Suprapubic skin (tissue), 4 donors: ENCODE data around the gene PROKR1. TPM values are rescaled to one million over a fixed set of nuclear protein-coding genes. Genes with fewer than 3 reads are reported as not detected.

Experiments used
- DNase-seq, 2 donors: peaks; one replicate each; pipeline ENCODE4 v3.0.0-alpha.2; 2019; ENCODE audit warnings: low spot score in 2 of 2
- H3K27ac ChIP-seq: fragments of 200-600 bp; sonication (generic); one replicate; pipeline ENCODE4 v1.5.1; 2019
- H3K27me3 ChIP-seq: fragments of 200-600 bp; sonication (generic); one replicate; pipeline ENCODE4 v1.5.1; 2019
- H3K36me3 ChIP-seq: fragments of 200-600 bp; sonication (generic); one replicate; pipeline ENCODE4 v1.5.1; 2019
- H3K4me1 ChIP-seq: fragments of 200-600 bp; sonication (generic); one replicate; pipeline ENCODE4 v1.5.1; 2019
- H3K4me3 ChIP-seq: fragments of 200-600 bp; sonication (generic); one replicate; pipeline ENCODE4 v1.5.1; 2019; ENCODE audit warnings: mild to moderate bottlenecking
- H3K9me3 ChIP-seq: fragments of 200-600 bp; sonication (generic); one replicate; pipeline ENCODE4 v1.5.1; 2019
- EP300 ChIP-seq: sonication (generic); formaldehyde crosslinking; IDR thresholded peaks from one replicate; pipeline ENCODE4 v1.6.1; 2017; ENCODE audit warnings: antibody characterized with exemption
- POLR2A ChIP-seq, 2 donors: fragments of 450-650 bp; IDR thresholded peaks; one replicate each; pipeline ENCODE4 v1.6.1; 2017; ENCODE audit warnings: antibody characterized with exemption in 2 of 2, mild to moderate bottlenecking in 2 of 2, moderate library complexity in 2 of 2
- POLR2AphosphoS5 ChIP-seq, 3 donors: sonication (generic); formaldehyde crosslinking; IDR thresholded peaks; one replicate each; pipeline ENCODE4 v1.6.1; 2017; ENCODE audit warnings: antibody characterized with exemption in 3 of 3
- WGBS: methylation state at CpG from one replicate; pipeline ENCODE4 v1.1.5; 2018; 5-methylcytosine and 5-hydroxymethylcytosine counted together
- total RNA-seq, 4 donors: library from RNA; depleted of rRNA; stranded (reverse); fragments of >200 nt; gene quantifications; one replicate each; pipeline ENCODE4 v1.1.0, GENCODE V29; 2016
- TF ChIP-seq, protein P1 (sequence below), 2 donors: fragments of 200-600 bp in 1 of 2; fragments of 450-650 bp in 1 of 2; sonication (generic) in 1 of 2; IDR thresholded peaks; one replicate each; pipeline ENCODE4 v1.5.1; 2016 to 2019; ENCODE audit warnings: antibody characterized with exemption in 2 of 2, mild to moderate bottlenecking in 1 of 2, moderate library complexity in 1 of 2

PROKR1 gene
- total RNA-seq, 4 donors from 2014 or later: 0.13 to 0.24 TPM; not detected in 2

DNA sequence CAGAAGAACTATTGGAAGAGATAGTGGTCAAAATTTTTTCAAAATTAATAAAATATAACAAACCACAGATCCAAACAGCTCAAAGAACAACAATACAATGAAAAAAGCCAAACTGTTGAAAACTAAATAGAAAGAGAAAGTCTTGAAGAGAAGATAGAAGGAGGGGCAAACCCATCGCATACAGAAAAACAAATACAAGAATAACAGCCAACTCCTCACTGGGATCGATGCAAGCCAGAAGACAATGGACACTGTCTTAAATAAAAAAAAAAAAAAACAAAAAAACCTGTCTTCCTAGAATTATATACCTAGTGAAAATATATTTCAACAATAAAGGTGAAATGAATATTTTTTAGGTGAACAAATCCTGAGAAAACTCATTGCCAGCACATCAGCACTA is 57.2 kb downstream of the PROKR1 start:
- no peaks in the 10 kb centered on the region for H3K9me3 ChIP-seq
- H3K27ac ChIP-seq: no peak overlapping the region
- H3K27me3 ChIP-seq: peaks cover 2% of the 10 kb centered on the region
- no peaks in the 10 kb centered on the region for H3K36me3 ChIP-seq
- 89% methylated on average over 2 of the region's 2 CpGs for WGBS
- H3K4me3 ChIP-seq: no peak overlapping the region
- no peaks in the 10 kb centered on the region for H3K4me1 ChIP-seq
- TF ChIP-seq POLR2A (IDR thresholded peaks at IDR 0.05) (no peak), EP300 (no peak), POLR2AphosphoS5 (IDR thresholded peaks at IDR 0.05) (no peak)
- TF ChIP-seq, protein P1, sequence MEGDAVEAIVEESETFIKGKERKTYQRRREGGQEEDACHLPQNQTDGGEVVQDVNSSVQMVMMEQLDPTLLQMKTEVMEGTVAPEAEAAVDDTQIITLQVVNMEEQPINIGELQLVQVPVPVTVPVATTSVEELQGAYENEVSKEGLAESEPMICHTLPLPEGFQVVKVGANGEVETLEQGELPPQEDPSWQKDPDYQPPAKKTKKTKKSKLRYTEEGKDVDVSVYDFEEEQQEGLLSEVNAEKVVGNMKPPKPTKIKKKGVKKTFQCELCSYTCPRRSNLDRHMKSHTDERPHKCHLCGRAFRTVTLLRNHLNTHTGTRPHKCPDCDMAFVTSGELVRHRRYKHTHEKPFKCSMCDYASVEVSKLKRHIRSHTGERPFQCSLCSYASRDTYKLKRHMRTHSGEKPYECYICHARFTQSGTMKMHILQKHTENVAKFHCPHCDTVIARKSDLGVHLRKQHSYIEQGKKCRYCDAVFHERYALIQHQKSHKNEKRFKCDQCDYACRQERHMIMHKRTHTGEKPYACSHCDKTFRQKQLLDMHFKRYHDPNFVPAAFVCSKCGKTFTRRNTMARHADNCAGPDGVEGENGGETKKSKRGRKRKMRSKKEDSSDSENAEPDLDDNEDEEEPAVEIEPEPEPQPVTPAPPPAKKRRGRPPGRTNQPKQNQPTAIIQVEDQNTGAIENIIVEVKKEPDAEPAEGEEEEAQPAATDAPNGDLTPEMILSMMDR (IDR thresholded peaks at IDR 0.05): no peak
- DNase-seq: no peak

DNA sequence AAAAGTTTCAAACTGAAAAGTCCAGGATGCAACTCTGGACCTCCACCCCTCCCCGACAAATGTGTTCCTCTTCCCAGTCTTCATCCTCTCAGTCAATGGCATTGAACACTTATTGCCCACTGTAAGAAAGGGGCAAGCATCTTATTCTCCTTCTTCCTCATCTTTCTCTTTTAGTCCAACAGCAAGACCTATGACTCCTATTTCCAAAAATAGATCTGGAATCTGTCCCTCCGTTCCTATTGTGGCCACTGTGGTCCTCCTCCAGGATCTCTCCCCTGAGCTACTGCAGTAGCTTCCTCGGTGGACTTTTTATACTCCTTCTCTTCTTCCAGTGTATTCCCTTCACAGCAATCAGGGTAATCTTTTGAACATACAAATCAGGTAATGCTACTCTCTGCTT is 63.3 kb downstream of the PROKR1 start:
- peaks cover 5% of the 10 kb centered on the region for H3K4me1 ChIP-seq
- 80% methylated on average over 3 of the region's 3 CpGs for WGBS
- no peaks in the 10 kb centered on the region for H3K36me3 ChIP-seq
- H3K9me3 ChIP-seq: no peaks in the 10 kb centered on the region
- peaks cover 2% of the 10 kb centered on the region for H3K27me3 ChIP-seq
- DNase-seq: no peak
- TF ChIP-seq EP300 (no peak), POLR2A (IDR thresholded peaks at IDR 0.05) (no peak), POLR2AphosphoS5 (IDR thresholded peaks at IDR 0.05) (no peak)
- TF ChIP-seq, protein P1 (IDR thresholded peaks at IDR 0.05): no peak
- no peak overlapping the region for H3K27ac ChIP-seq
- H3K4me3 ChIP-seq: no peak overlapping the region

Other genes with a start within 250 kb of the PROKR1 start
- gene FBXO48, start 176.3 kb upstream of the PROKR1 start, total RNA-seq: 1 to 10 TPM; 1.1 to 2.7 (median 1.7) TPM
- 10 to 100 TPM in 2 of 4 donors, 1 to 10 TPM in 2; 8.8 to 10.5 (median 9.9) TPM for gene APLF, start 176.0 kb upstream of the PROKR1 start, total RNA-seq
- 10 to 100 TPM in 1 of 4 donors, 1 to 10 TPM in 3; 2.0 to 10.9 (median 6.1) TPM for gene ARHGAP25, start 91.2 kb downstream of the PROKR1 start, total RNA-seq
- not detected for gene BMP10, start 227.8 kb downstream of the PROKR1 start, total RNA-seq